Panc1 (cell line): ENCODE measurements around the gene TEX264.

Experiments used
- CTCF ChIP-seq: fragments of 450-650 bp; IDR thresholded peaks from 2 replicates; pipeline ENCODE4 v1.5.1; 2017; ENCODE audit warnings: mild to moderate bottlenecking
- POLR2AphosphoS5 ChIP-seq: IDR thresholded peaks from 2 replicates; pipeline ENCODE4 v1.6.1; 2012; ENCODE audit warnings: mild to moderate bottlenecking, low read depth, low read length, moderate library complexity
- REST ChIP-seq, 2 experiments: IDR thresholded peaks; 2 replicates each; pipeline ENCODE4 v1.6.1; 2011 to 2012; ENCODE audit warnings: low read depth in 2 of 2, control low read depth in 1 of 2, low read length in 1 of 2, mild to moderate bottlenecking in 1 of 2, moderate library complexity in 1 of 2; ENCODE audit not compliant: insufficient read depth in 1 of 2
- SIN3A ChIP-seq: IDR thresholded peaks from 2 replicates; pipeline ENCODE4 v1.6.1; 2012; ENCODE audit warnings: low read depth, mild to moderate bottlenecking, low read length, moderate library complexity, borderline replicate concordance; ENCODE audit not compliant: insufficient read depth
- TCF7L2 ChIP-seq: IDR thresholded peaks from 2 replicates; pipeline ENCODE4 v1.6.1; 2011; ENCODE audit warnings: mild to moderate bottlenecking, low read depth, low read length, inconsistent platforms

DNA sequence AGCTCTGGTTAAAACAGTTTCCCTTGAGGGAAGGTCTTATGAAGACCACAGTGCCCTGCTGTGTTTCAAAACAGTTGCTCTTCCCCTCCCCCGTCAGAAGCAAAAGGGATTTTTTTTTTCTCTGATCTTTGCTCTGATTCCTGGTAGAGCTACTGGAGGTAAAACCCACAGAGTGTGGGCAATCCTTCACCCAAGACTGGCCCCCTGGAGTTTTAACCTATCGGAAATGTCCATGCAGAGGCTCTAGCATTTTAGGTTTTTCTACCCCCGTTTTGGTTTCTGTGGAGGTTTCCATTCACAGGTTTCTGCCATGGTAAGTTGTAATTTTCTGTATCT is 63.5 kb downstream of the TEX264 start:
- TF ChIP-seq CTCF (no peak), TCF7L2 (no peak), POLR2AphosphoS5 (no peak), REST (IDR thresholded peaks at IDR 0.05; ENCODE audit: insufficient read depth in 1 of 2, low read depth in 2 of 2, low read length in 1 of 2) (no peak), SIN3A (no peak)
